B cell (primary cell): ENCODE results near the gene REEP2. TPM values are rescaled to one million over a fixed set of nuclear protein-coding genes. Genes with fewer than 3 reads are reported as not detected.

Experiments
- ATAC-seq: fragments of 200-7000 bp; cut with Tn5 transposase; one replicate; pipeline ENCODE4 v1.10.0; 2021; ENCODE audit warnings: low read depth, mild to moderate bottlenecking, moderate number of reproducible peaks, moderate library complexity
- CTCF ChIA-PET: fragments of 350-600 bp; sonication (Branson Sonifier 250); formaldehyde crosslinking; loops from one replicate; lab custom pipeline; 2021; ENCODE audit warnings: antibody characterized with exemption, inconsistent platforms; lab: Charles Lee
- POLR2A ChIA-PET: fragments of 350-600 bp; sonication (Branson Sonifier 250); formaldehyde crosslinking; loops from one replicate; lab custom pipeline; 2021; ENCODE audit warnings: antibody characterized with exemption; lab: Charles Lee
- DNase-seq: peaks from one replicate; pipeline ENCODE4 v3.0.0; 2013
- H2AFZ ChIP-seq: 2 replicates; pipeline ENCODE4 v1.6.1; 2012; ENCODE audit warnings: mild to moderate bottlenecking, low read depth, low read length; ENCODE audit not compliant: insufficient read depth, poor library complexity, severe bottlenecking
- H3K27ac ChIP-seq, 2 donors: 1 replicate in 1 of 2; 2 replicates in 1 of 2; pipeline ENCODE4 v1.5.1; 2012 to 2013; ENCODE audit warnings: low read length in 2 of 2, mild to moderate bottlenecking in 2 of 2, moderate library complexity in 1 of 2
- H3K27me3 ChIP-seq, 4 experiments: fragments of 200-600 bp in 1 of 4; sonication (generic) in 1 of 4; replicated peaks in 1 of 4; 1 replicate in 2 of 4; 2 replicates in 2 of 4; pipeline versions ENCODE4 v1.6.1 to v1.7.0; 2013 to 2016; ENCODE audit warnings: low read length in 3 of 4, mild to moderate bottlenecking in 2 of 4, mixed read lengths in 1 of 4, moderate library complexity in 1 of 4; ENCODE audit not compliant: insufficient read depth in 4 of 4, control insufficient read depth in 3 of 4; ENCODE audit errors: control extremely low read depth in 1 of 4
- H3K36me3 ChIP-seq, 2 experiments: replicated peaks in 1 of 2; 1 replicate in 1 of 2; 2 replicates in 1 of 2; pipeline versions ENCODE4 v1.6.1 to v1.7.1; 2013; ENCODE audit warnings: low read length in 1 of 2; ENCODE audit not compliant: insufficient read depth in 2 of 2, control insufficient read depth in 1 of 2; ENCODE audit errors: control extremely low read depth in 1 of 2, extremely low read depth in 1 of 2
- H3K4me1 ChIP-seq, 2 donors: fragments of 200-600 bp in 1 of 2; sonication (generic) in 1 of 2; 1 replicate in 1 of 2; 2 replicates in 1 of 2; pipeline versions ENCODE4 v1.5.1 to v1.6.1; 2013 to 2017; ENCODE audit warnings: low read length in 2 of 2; ENCODE audit not compliant: control insufficient read depth in 2 of 2, insufficient read depth in 2 of 2
- H3K4me2 ChIP-seq: replicated peaks from 2 replicates; pipeline ENCODE3; 2012; ENCODE audit warnings: mild to moderate bottlenecking, low read depth, low read length; ENCODE audit not compliant: poor library complexity, severe bottlenecking
- H3K4me3 ChIP-seq, 5 experiments: fragments of 200-600 bp in 1 of 5; sonication (generic) in 1 of 5; 1 replicate in 3 of 5; 2 replicates in 2 of 5; pipeline versions ENCODE4 v1.5.1 to v1.7.0; 2011 to 2016; ENCODE audit warnings: low read length in 4 of 5, mild to moderate bottlenecking in 4 of 5, low read depth in 2 of 5, control low read depth in 1 of 5, moderate library complexity in 1 of 5; ENCODE audit not compliant: insufficient read depth in 1 of 5; ENCODE audit errors: control extremely low read depth in 1 of 5, extremely low read depth in 1 of 5
- H3K79me2 ChIP-seq: fragments of 200-600 bp; sonication (generic); one replicate; pipeline ENCODE4 v1.6.0; 2016; ENCODE audit warnings: low read length; ENCODE audit not compliant: control insufficient read depth, insufficient read depth
- H3K9ac ChIP-seq: fragments of 200-600 bp; sonication (generic); 2 replicates; pipeline ENCODE4 v1.6.1; 2017; ENCODE audit warnings: mild to moderate bottlenecking, low read length, moderate library complexity
- H3K9me3 ChIP-seq, 3 donors: one replicate each; pipeline versions ENCODE4 v1.6.1 to v1.7.1; 2013; ENCODE audit warnings: low read length in 2 of 3; ENCODE audit not compliant: control insufficient read depth in 2 of 3, insufficient read depth in 1 of 3; ENCODE audit errors: control extremely low read depth in 1 of 3
- H4K20me1 ChIP-seq: 2 replicates; pipeline ENCODE4 v1.6.0; 2012; ENCODE audit warnings: mild to moderate bottlenecking, low read length; ENCODE audit not compliant: insufficient read depth, control insufficient read depth, poor library complexity, severe bottlenecking
- H3K27ac Mint-ChIP-seq: one replicate; pipeline ENCODE4 v1.8.0; 2021; ENCODE audit warnings: mixed read lengths
- H3K27me3 Mint-ChIP-seq: one replicate; pipeline ENCODE4 v1.8.0; 2021; ENCODE audit warnings: mixed read lengths
- H3K4me1 Mint-ChIP-seq: one replicate; pipeline ENCODE4 v1.8.0; 2021; ENCODE audit warnings: mixed read lengths
- H3K4me3 Mint-ChIP-seq: one replicate; pipeline ENCODE4 v1.8.0; 2021; ENCODE audit warnings: mixed read lengths
- H3K9me3 Mint-ChIP-seq: one replicate; pipeline ENCODE4 v1.8.0; 2022; ENCODE audit warnings: mixed read lengths; ENCODE audit not compliant: insufficient read depth
- EZH2 ChIP-seq: IDR thresholded peaks from 2 replicates; pipeline ENCODE4 v1.6.1; 2012; ENCODE audit warnings: borderline replicate concordance, low read depth, mild to moderate bottlenecking, moderate library complexity, low read length; ENCODE audit not compliant: insufficient read depth, poor library complexity, severe bottlenecking
- WGBS: methylation state at CpG from one replicate; pipeline ENCODE4 v1.1.5; 2013; ENCODE audit warnings: missing lambda C conversion rate; ENCODE audit not compliant: insufficient coverage; 5-methylcytosine and 5-hydroxymethylcytosine counted together
- intact Hi-C: fragments of 100-400 bp; cut with micrococcal nuclease; formaldehyde crosslinking; loops from one replicate; pipeline ENCODE4 v1.10.0; 2022
- polyA plus RNA-seq: library from polyadenylated mRNA; depleted of rRNA; stranded (reverse); fragments of >200 nt; gene quantifications from 2 replicates; pipeline ENCODE4 v1.2.3, GENCODE V29; 2012
- total RNA-seq, 2 donors: library from RNA; stranded (reverse); fragments of 120-200 nt in 1 of 2; gene quantifications; 1 replicate in 1 of 2; 2 replicates in 1 of 2; pipeline versions ENCODE4 v1.2.3 to v1.2.4, GENCODE V29; 2013 to 2022
- TF ChIP-seq, protein P1 (sequence below): fragments of 200-600 bp; IDR thresholded peaks from one replicate; pipeline ENCODE4 v1.8.0; 2022; ENCODE audit warnings: antibody characterized with exemption, mild to moderate bottlenecking

Gene REEP2
- total and polyA plus RNA-seq, 2 donors (not counting 1 experiment from before 2014, with no cell fraction given) = 0.20 TPM; not detected in 1

DNA sequence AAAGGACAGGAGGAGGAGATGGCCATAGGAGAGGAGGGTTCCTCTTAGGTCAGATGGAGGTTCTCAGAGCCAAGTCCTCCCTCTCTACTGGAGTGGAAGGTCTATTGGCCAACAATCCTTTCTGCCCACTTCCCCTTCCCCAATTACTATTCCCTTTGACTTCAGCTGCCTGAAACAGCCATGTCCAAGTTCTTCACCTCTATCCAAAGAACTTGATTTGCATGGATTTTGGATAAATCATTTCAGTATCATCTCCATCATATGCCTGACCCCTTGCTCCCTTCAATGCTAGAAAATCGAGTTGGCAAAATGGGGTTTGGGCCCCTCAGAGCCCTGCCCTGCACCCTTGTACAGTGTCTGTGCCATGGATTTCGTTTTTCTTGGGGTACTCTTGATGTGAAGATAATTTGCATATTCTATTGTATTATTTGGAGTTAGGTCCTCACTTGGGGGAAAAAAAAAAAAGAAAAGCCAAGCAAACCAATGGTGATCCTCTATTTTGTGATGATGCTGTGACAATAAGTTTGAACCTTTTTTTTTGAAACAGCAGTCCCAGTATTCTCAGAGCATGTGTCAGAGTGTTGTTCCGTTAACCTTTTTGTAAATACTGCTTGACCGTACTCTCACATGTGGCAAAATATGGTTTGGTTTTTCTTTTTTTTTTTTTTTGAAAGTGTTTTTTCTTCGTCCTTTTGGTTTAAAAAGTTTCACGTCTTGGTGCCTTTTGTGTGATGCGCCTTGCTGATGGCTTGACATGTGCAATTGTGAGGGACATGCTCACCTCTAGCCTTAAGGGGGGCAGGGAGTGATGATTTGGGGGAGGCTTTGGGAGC, 29.5 kb downstream of the REEP2 start:
- peaks cover 3% of the 10 kb centered on the region for H3K79me2 ChIP-seq
- Mint-ChIP-seq H3K4me3 (peak overlapping the region; percentile 94), H3K4me1 (peaks cover 31% of the 10 kb centered on the region), H3K27ac (no peak overlapping the region), H3K9me3 (no peaks in the 10 kb centered on the region), H3K27me3 (no peaks in the 10 kb centered on the region)
- no peaks in the 10 kb centered on the region for H3K27me3 ChIP-seq
- ATAC-seq (no peak), DNase-seq (no peak)
- ChIA-PET CTCF (interaction anchor here (1.2 kb wide), 1 partner anchor 35 kb away, joined by 3 read pairs; no protein-coding TSS in a partner anchor), POLR2A (no interaction called here)
- WGBS = 79% methylated on average over 4 of the region's 7 CpGs
- no peak overlapping the region for H3K9ac ChIP-seq
- H3K9me3 ChIP-seq = no peaks in the 10 kb centered on the region
- H3K36me3 ChIP-seq = peaks cover 0 to 2% of the 10 kb centered on the region in 2 experiments
- no peak overlapping the region for H3K4me2 ChIP-seq
- no peak overlapping the region for H2AFZ ChIP-seq
- no peak for TF ChIP-seq EZH2
- TF ChIP-seq, protein P1, sequence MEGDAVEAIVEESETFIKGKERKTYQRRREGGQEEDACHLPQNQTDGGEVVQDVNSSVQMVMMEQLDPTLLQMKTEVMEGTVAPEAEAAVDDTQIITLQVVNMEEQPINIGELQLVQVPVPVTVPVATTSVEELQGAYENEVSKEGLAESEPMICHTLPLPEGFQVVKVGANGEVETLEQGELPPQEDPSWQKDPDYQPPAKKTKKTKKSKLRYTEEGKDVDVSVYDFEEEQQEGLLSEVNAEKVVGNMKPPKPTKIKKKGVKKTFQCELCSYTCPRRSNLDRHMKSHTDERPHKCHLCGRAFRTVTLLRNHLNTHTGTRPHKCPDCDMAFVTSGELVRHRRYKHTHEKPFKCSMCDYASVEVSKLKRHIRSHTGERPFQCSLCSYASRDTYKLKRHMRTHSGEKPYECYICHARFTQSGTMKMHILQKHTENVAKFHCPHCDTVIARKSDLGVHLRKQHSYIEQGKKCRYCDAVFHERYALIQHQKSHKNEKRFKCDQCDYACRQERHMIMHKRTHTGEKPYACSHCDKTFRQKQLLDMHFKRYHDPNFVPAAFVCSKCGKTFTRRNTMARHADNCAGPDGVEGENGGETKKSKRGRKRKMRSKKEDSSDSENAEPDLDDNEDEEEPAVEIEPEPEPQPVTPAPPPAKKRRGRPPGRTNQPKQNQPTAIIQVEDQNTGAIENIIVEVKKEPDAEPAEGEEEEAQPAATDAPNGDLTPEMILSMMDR = no peak
- intact Hi-C loops = loop anchor here (10.0 kb wide), 1 partner anchor 936 kb away; the partner anchor contains the start of gene SPATA24
- H3K27ac ChIP-seq = no peak overlapping the region
- H3K4me3 ChIP-seq = no peak overlapping the region
- peaks cover 16 to 27% of the 10 kb centered on the region in 2 donors for H3K4me1 ChIP-seq
- peaks cover 25% of the 10 kb centered on the region for H4K20me1 ChIP-seq
